Colonic mucosa (tissue), 4 donors: ENCODE results near the gene HSD17B14. TPM values are rescaled to one million over a fixed set of nuclear protein-coding genes. Genes with fewer than 3 reads are reported as not detected.
A peak's percentile ranks its signal among the peaks of the same experiment; 100 is the strongest.

Experiments
- DNase-seq: peaks from one replicate; pipeline ENCODE4 v3.0.0-alpha.2; 2020
- H3K27ac ChIP-seq: fragments of 200-600 bp; one replicate; pipeline ENCODE4 v1.8.0; 2021
- H3K27me3 ChIP-seq: fragments of 200-600 bp; one replicate; pipeline ENCODE4 v1.8.0; 2021
- H3K36me3 ChIP-seq: fragments of 200-600 bp; one replicate; pipeline ENCODE4 v1.8.0; 2021
- H3K4me1 ChIP-seq: fragments of 200-600 bp; one replicate; pipeline ENCODE4 v1.8.0; 2021; ENCODE audit warnings: mild to moderate bottlenecking
- H3K4me3 ChIP-seq: fragments of 200-600 bp; one replicate; pipeline ENCODE4 v1.8.0; 2021
- H3K9ac ChIP-seq, 2 donors: one replicate each; pipeline ENCODE4 v1.7.0; 2013; ENCODE audit warnings: control low read depth in 2 of 2, low read depth in 2 of 2, low read length in 2 of 2
- H3K9me3 ChIP-seq: fragments of 200-600 bp; one replicate; pipeline ENCODE4 v1.8.0; 2021
- intact Hi-C: fragments of 100-400 bp; cut with DNase I; formaldehyde crosslinking; loops from one replicate; pipeline ENCODE4 v1.14.1; 2022
- total RNA-seq, 2 donors: library from RNA; stranded (reverse); fragmentation: NEBNext Ultra II Directional in 1 of 2; extraction: Animal tissue kit (Norgen Biotek cat#: 25700) in 1 of 2; gene quantifications; one replicate each; pipeline ENCODE4 v1.2.1, GENCODE V29; 2021
- TF ChIP-seq, protein P1 (sequence below): fragments of 200-600 bp; IDR thresholded peaks from one replicate; pipeline ENCODE4 v1.8.0; 2022; ENCODE audit warnings: antibody characterized with exemption, mild to moderate bottlenecking
- donor health status: healthy.
- donor health status: DM: no; HTN: no; CAD: no.
- donor health status: DM: no; HTN: no; CAD: no.

Gene HSD17B14
- total RNA-seq, 2 donors from 2014 or later: 0.79 to 2.8 TPM

DNA sequence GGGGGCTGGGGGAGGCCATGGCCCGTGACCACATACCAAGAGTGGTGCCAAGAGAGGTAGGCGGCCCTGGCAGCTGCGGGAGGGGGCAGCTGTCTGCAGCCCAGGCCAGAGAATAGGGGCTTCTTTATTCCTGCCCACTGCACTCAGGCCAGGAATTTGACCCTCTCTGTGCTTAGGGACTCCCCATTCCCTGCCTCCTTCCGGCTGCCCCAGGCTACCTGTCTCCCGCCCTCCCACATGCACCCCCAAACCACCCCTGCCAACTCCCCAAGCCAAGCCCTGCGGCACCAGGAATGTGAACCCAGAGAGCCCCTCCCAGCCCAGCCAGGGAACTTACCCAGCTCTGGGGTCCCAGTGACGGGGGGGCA, 31.4 kb upstream of the HSD17B14 start:
- H3K9me3 ChIP-seq: no peaks in the 10 kb centered on the region
- H3K36me3 ChIP-seq: no peaks in the 10 kb centered on the region
- DNase-seq: no peak
- peak overlapping the region; percentile 60 to 63 for H3K9ac ChIP-seq
- H3K27ac ChIP-seq: no peak overlapping the region
- H3K4me3 ChIP-seq: peak overlapping the region; percentile 15
- intact Hi-C loops: no loop called here
- TF ChIP-seq, protein P1, sequence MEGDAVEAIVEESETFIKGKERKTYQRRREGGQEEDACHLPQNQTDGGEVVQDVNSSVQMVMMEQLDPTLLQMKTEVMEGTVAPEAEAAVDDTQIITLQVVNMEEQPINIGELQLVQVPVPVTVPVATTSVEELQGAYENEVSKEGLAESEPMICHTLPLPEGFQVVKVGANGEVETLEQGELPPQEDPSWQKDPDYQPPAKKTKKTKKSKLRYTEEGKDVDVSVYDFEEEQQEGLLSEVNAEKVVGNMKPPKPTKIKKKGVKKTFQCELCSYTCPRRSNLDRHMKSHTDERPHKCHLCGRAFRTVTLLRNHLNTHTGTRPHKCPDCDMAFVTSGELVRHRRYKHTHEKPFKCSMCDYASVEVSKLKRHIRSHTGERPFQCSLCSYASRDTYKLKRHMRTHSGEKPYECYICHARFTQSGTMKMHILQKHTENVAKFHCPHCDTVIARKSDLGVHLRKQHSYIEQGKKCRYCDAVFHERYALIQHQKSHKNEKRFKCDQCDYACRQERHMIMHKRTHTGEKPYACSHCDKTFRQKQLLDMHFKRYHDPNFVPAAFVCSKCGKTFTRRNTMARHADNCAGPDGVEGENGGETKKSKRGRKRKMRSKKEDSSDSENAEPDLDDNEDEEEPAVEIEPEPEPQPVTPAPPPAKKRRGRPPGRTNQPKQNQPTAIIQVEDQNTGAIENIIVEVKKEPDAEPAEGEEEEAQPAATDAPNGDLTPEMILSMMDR: no peak
- peaks cover 7% of the 10 kb centered on the region for H3K27me3 ChIP-seq
- H3K4me1 ChIP-seq: no peaks in the 10 kb centered on the region

DNA sequence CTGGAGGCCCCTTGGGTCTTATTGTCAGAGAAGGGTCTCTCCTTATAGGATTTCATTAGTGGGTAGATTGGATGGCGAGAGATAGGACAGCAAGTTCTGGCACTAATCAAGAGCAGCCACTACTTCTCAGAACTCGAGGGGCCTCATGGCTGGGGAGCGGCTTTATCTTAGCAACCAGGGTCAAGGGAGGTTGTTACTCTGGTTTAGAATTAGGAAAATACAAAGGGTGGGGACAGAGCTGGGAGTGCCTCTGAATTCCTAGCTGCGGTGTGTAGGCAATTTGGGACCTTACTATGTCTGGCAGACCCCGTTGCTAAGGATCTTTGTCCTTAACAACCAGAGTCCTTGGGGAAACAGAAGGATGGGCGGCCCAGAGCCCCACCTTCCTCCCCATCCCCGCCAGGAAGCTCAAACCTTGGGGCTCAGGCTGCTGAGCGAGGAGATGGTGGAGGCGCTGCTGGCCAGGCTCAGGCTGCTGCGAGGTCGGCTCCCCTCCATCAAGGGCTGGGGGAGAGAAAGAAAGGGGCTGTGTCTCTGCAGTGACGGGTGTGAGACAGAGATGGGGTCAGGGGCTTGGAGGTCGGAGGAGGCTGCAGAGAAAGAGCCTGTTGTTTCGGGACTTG, 30.9 kb upstream of the HSD17B14 start:
- no peak overlapping the region for H3K27ac ChIP-seq
- H3K9me3 ChIP-seq: no peaks in the 10 kb centered on the region
- no peak for DNase-seq
- H3K4me1 ChIP-seq: no peaks in the 10 kb centered on the region
- no peaks in the 10 kb centered on the region for H3K36me3 ChIP-seq
- TF ChIP-seq, protein P1: no peak
- H3K9ac ChIP-seq: peak overlapping the region in 1 of 2 donors; percentile 60
- intact Hi-C loops: no loop called here
- H3K27me3 ChIP-seq: peaks cover 7% of the 10 kb centered on the region
- peak overlapping the region; percentile 15 for H3K4me3 ChIP-seq

DNA sequence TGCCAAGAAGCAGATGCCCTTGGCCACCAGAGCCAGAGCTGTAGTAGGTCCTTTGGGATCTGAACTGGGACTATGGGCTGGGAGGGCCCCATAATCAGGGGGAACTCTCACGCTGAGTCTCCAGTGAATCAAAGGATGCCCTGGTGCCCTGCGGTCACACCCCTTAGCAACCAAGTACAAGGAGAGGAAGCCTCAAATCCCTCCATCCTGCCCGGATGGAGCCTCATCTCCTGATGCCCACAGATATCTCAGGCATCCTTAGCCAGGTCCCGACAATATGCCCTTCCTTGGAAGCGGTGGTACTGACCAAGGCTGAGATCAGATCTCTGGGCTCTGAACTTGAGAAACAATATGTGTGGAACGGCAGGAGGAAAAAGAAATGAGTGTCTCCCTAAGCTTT, 30.4 kb upstream of the HSD17B14 start:
- H3K27ac ChIP-seq: no peak overlapping the region
- H3K36me3 ChIP-seq: no peaks in the 10 kb centered on the region
- no peaks in the 10 kb centered on the region for H3K9me3 ChIP-seq
- H3K4me1 ChIP-seq: no peaks in the 10 kb centered on the region
- no peak for DNase-seq
- TF ChIP-seq, protein P1: no peak
- intact Hi-C loops: no loop called here
- H3K4me3 ChIP-seq: no peak overlapping the region
- H3K9ac ChIP-seq: peak overlapping the region in 1 of 2 donors; percentile 35
- H3K27me3 ChIP-seq: peaks cover 7% of the 10 kb centered on the region

DNA sequence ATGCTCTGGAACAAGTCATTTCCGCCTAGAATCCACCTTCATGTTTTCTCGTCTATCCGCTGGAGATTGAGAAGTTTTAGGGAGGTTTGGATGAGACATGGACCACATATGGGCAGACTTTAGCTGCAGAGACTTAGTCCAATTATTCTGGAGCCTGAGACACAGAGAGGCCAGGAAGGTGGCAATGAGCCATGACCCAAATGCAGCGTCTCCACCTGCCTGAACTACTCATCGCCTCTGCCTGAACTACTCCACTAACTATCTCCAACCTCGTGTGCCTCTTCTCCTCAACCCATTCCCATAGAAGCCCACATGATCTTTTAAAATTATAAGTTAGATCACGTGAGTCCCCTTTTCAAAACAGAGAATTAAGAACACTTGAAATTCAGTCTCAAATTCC, 26.5 kb upstream of the HSD17B14 start:
- Histone ChIP-seq H3K27me3 (peaks cover 7% of the 10 kb centered on the region), H3K4me1 (no peaks in the 10 kb centered on the region), H3K9ac (no peak overlapping the region), H3K27ac (no peak overlapping the region), H3K36me3 (no peaks in the 10 kb centered on the region), H3K9me3 (no peaks in the 10 kb centered on the region), H3K4me3 (no peak overlapping the region)
- intact Hi-C loops: no loop called here
- DNase-seq: no peak
- TF ChIP-seq, protein P1: no peak

DNA sequence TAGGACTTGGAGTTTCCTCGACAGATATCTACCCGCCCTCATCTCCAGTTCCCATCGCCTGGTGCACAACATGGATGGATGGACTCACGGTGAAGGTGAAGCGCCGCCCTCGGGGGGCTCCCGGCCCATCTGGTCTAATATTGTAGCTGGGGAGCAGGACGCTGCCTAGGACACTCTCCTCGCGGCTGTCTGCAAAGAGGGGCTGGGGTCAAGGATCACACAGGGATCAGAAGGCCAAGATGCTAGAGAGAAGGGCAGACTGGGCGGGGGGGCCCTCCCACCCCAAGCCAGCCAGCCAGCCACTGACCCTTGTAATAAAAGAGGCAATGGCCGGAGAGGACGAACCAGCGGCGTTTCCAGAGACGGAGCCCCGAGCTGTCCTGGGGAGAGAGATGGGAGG, 25.0 kb upstream of the HSD17B14 start:
- H3K9me3 ChIP-seq: no peaks in the 10 kb centered on the region
- H3K27ac ChIP-seq: no peak overlapping the region
- no peak for DNase-seq
- no peak overlapping the region for H3K9ac ChIP-seq
- H3K4me1 ChIP-seq: no peaks in the 10 kb centered on the region
- no peak overlapping the region for H3K4me3 ChIP-seq
- no peaks in the 10 kb centered on the region for H3K36me3 ChIP-seq
- peaks cover 4% of the 10 kb centered on the region for H3K27me3 ChIP-seq
- intact Hi-C loops: no loop called here
- TF ChIP-seq, protein P1: no peak
